MCF 10A (cell line): ENCODE measurements around the gene CERS1. TPM values are rescaled to one million over a fixed set of nuclear protein-coding genes. Genes with fewer than 3 reads are reported as not detected.

Experiments
- BruUV-seq: library from RNA; stranded (reverse); fragments of 400-500 nt; replicated peaks from 2 replicates; lab custom pipeline; 2021; lab: Mats Ljungman, UMichigan
- CTCF ChIA-PET: fragments of 300-600 bp; sonication (Branson Sonifier 250); formaldehyde crosslinking; extraction: SDS; loops from one replicate; lab custom pipeline; 2021; ENCODE audit warnings: antibody characterized with exemption, inconsistent platforms; lab: Yijun Ruan, JAX
- POLR2A ChIA-PET: fragments of 300-600, 350-650 bp; sonication (Branson Sonifier 250); formaldehyde crosslinking; extraction: SDS; loops from one replicate; lab custom pipeline; 2020; ENCODE audit warnings: antibody characterized with exemption, inconsistent platforms; lab: Yijun Ruan, JAX
- DNase-seq: peaks from one replicate; pipeline ENCODE4 v3.0.0-alpha.2; 2018; ENCODE audit not compliant: unreplicated experiment
- H3K27ac Mint-ChIP-seq: one replicate; pipeline ENCODE4 v1.8.0; 2022; ENCODE audit warnings: mild to moderate bottlenecking, low read depth, mixed read lengths; ENCODE audit not compliant: unreplicated experiment
- H3K27me3 Mint-ChIP-seq: one replicate; pipeline ENCODE4 v1.8.0; 2022; ENCODE audit warnings: mixed read lengths; ENCODE audit not compliant: insufficient read depth, unreplicated experiment
- H3K36me3 Mint-ChIP-seq: one replicate; pipeline ENCODE4 v1.8.0; 2022; ENCODE audit warnings: mild to moderate bottlenecking, moderate library complexity, mixed read lengths; ENCODE audit not compliant: insufficient read depth, unreplicated experiment
- H3K4me1 Mint-ChIP-seq: one replicate; pipeline ENCODE4 v1.8.0; 2022; ENCODE audit warnings: mixed read lengths; ENCODE audit not compliant: insufficient read depth, unreplicated experiment
- H3K4me3 Mint-ChIP-seq: one replicate; pipeline ENCODE4 v1.8.0; 2022; ENCODE audit warnings: mild to moderate bottlenecking, moderate library complexity, mixed read lengths; ENCODE audit not compliant: unreplicated experiment
- H3K9me3 Mint-ChIP-seq: one replicate; pipeline ENCODE4 v1.8.0; 2022; ENCODE audit warnings: mixed read lengths; ENCODE audit not compliant: unreplicated experiment
- intact Hi-C: fragments of 100-400 bp; cut with micrococcal nuclease; formaldehyde crosslinking; loops from 2 replicates; pipeline ENCODE4 v1.14.1; 2022
- total RNA-seq: library from RNA; stranded (reverse); gene quantifications from 2 replicates; pipeline ENCODE4 v1.2.3, GENCODE V29; 2022
- TF ChIP-seq, protein P1 (sequence below): fragments of 200-600 bp; IDR thresholded peaks from one replicate; pipeline ENCODE4 v1.8.0; 2022; ENCODE audit warnings: antibody characterized with exemption, mild to moderate bottlenecking; ENCODE audit not compliant: unreplicated experiment

The CERS1 gene
- total RNA-seq, 1 experiment from 2014 or later: not detected

DNA sequence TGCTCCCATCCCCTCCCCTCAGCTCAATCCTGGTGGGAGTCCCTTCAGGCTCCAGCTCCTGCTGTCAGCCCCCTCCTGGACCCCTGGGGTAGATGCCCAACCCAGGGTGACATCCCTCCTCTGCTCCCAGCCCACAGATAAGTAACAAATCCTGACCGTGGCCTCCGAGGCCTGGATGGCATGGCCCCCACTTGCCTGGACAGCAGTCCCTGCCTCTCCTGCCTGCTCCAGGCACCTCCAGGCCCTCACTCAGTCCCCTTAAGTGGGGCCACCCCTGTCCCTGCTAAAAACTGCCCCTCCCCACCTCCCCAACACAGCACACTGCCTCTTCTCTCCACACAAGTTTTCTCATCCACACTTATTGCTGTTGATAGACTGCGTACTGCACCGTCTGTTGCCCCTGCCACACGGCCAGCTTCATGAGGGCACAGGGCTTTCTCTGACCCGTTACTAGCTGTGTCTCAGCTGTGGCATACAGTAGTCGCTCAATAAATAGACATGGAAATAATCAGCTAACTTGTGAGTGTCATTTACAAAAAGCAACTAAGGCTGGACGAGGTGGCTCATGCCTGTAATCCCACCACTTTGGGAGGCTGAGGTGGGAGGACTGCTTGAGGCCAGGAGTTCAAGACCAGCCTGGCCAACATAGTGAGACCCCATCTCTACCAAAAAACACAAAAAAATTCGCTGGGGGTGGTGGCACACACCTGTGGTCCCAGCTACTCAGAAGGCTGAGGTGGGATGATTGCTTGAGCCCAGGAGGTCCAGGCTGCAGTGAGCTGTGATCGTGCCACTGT, 5.8 kb downstream of the CERS1 start:
- intact Hi-C loops: no loop called here
- Mint-ChIP-seq H3K27ac (no peak overlapping the region), H3K4me1 (no peaks in the 10 kb centered on the region), H3K9me3 (no peaks in the 10 kb centered on the region), H3K4me3 (no peak overlapping the region), H3K36me3 (no peaks in the 10 kb centered on the region), H3K27me3 (peaks cover 17% of the 10 kb centered on the region)
- TF ChIP-seq, protein P1, sequence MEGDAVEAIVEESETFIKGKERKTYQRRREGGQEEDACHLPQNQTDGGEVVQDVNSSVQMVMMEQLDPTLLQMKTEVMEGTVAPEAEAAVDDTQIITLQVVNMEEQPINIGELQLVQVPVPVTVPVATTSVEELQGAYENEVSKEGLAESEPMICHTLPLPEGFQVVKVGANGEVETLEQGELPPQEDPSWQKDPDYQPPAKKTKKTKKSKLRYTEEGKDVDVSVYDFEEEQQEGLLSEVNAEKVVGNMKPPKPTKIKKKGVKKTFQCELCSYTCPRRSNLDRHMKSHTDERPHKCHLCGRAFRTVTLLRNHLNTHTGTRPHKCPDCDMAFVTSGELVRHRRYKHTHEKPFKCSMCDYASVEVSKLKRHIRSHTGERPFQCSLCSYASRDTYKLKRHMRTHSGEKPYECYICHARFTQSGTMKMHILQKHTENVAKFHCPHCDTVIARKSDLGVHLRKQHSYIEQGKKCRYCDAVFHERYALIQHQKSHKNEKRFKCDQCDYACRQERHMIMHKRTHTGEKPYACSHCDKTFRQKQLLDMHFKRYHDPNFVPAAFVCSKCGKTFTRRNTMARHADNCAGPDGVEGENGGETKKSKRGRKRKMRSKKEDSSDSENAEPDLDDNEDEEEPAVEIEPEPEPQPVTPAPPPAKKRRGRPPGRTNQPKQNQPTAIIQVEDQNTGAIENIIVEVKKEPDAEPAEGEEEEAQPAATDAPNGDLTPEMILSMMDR: no peak
- CTCF ChIA-PET: interaction anchor here (0.6 to 1.3 kb wide), 4 partner anchors 24 to 622 kb away, joined by 3 to 4 read pairs (median 4); no protein-coding TSS in a partner anchor
- no TSS peak for BruUV-seq
- POLR2A ChIA-PET: interaction anchor here (0.6 kb wide), 2 partner anchors 96 to 608 kb away, joined by 4 read pairs; partner anchors contain the start of gene JUND
- no peak for DNase-seq

DNA sequence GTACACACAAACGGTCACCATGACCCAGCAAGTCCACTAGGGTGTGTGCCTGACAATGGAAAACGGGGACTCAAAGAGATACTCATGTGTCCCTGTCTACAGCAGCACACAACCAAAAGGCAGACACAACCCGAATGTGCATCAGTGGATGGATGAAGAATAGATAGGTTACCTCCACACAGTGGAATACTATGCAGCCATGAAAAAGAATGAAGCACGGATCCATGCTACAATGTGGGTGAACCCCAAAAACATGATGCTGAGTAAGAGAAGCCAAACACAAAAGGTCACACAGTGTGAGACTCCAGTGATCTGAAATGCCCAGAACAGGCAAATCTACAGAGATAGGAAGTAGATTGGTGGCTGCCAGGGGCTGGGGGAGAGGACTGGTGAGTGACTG, 9.0 kb downstream of the CERS1 start:
- TF ChIP-seq, protein P1: no peak
- H3K36me3 Mint-ChIP-seq: no peaks in the 10 kb centered on the region
- DNase-seq: no peak
- CTCF ChIA-PET: no interaction called here
- POLR2A ChIA-PET: no interaction called here
- intact Hi-C loops: no loop called here
- peaks cover 10% of the 10 kb centered on the region for H3K4me1 Mint-ChIP-seq
- no peaks in the 10 kb centered on the region for H3K9me3 Mint-ChIP-seq
- BruUV-seq: no TSS peak
- no peak overlapping the region for H3K27ac Mint-ChIP-seq
- no peaks in the 10 kb centered on the region for H3K27me3 Mint-ChIP-seq
- no peak overlapping the region for H3K4me3 Mint-ChIP-seq

GRCh38 chr19:18883526-18884304, 12.2 kb downstream of the CERS1 start:
- TF ChIP-seq, protein P1: no peak
- peaks cover 10% of the 10 kb centered on the region for H3K4me1 Mint-ChIP-seq
- BruUV-seq: no TSS peak
- no peak overlapping the region for H3K27ac Mint-ChIP-seq
- no peaks in the 10 kb centered on the region for H3K27me3 Mint-ChIP-seq
- no peak overlapping the region for H3K4me3 Mint-ChIP-seq
- ChIA-PET POLR2A (interaction anchor here (1.5 kb wide), 1 partner anchor 12 kb away, joined by 4 read pairs; no protein-coding TSS in a partner anchor), CTCF (interaction anchor here (0.6 to 1.1 kb wide), 3 partner anchors 36 to 290 kb away, joined by 3 read pairs; no protein-coding TSS in a partner anchor)
- DNase-seq: no peak
- intact Hi-C loops: no loop called here
- H3K36me3 Mint-ChIP-seq: peaks cover under 1% of the 10 kb centered on the region
- no peaks in the 10 kb centered on the region for H3K9me3 Mint-ChIP-seq

DNA sequence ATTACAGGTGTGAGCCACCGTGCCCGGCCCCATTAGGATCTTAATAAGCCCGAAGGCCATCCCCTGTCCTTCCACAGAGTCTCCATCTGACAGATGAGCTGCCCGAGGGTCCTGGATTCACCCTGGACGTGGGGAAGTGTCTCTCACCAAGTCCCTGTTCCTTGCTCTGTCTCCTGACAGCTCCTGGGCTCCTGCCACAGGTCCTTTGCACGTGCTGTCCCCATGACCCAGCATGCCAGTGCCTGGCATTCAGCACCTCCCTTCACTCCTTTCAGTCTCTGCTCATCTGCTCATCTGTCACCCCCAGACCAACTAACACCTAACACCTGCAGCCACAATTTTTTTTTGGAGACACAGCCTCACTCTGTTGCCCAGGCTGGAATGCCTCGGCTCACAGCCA, 14.5 kb downstream of the CERS1 start:
- Mint-ChIP-seq H3K27ac (no peak overlapping the region), H3K4me3 (no peak overlapping the region), H3K4me1 (peaks cover 10% of the 10 kb centered on the region), H3K27me3 (no peaks in the 10 kb centered on the region), H3K36me3 (peaks cover 13% of the 10 kb centered on the region), H3K9me3 (no peaks in the 10 kb centered on the region)
- POLR2A ChIA-PET: interaction anchor here (0.7 kb wide), 1 partner anchor 149 kb away, joined by 5 read pairs; no protein-coding TSS in a partner anchor
- TF ChIP-seq, protein P1: no peak
- intact Hi-C loops: no loop called here
- CTCF ChIA-PET: interaction anchor here (0.7 to 2.2 kb wide), 2 partner anchors 15 to 38 kb away, joined by 4 to 15 read pairs; no protein-coding TSS in a partner anchor
- no TSS peak for BruUV-seq
- DNase-seq: no peak
